WTC11 (cell line): ENCODE measurements around the gene FAM124B. TPM values are rescaled to one million over a fixed set of nuclear protein-coding genes. Genes with fewer than 3 reads are reported as not detected.

Source experiments
- ATAC-seq: fragments of 200-7000 bp; cut with Tn5 transposase; 2 replicates; pipeline ENCODE4 v1.10.0; 2021; ENCODE audit warnings: mild to moderate bottlenecking, moderate library complexity
- CTCF ChIA-PET: fragments of 300-600 bp; sonication (Branson Sonifier 250); formaldehyde crosslinking; loops from one replicate; lab custom pipeline; 2021; ENCODE audit warnings: antibody characterized with exemption; lab: Charles Lee
- POLR2A ChIA-PET: fragments of 350-600 bp; sonication (Branson Sonifier 250); formaldehyde crosslinking; loops from one replicate; lab custom pipeline; 2021; ENCODE audit warnings: antibody characterized with exemption; lab: Charles Lee
- DNase-seq: peaks from one replicate; pipeline ENCODE4 v3.0.0; 2021; ENCODE audit warnings: low spot score
- H3K27ac Mint-ChIP-seq: 2 replicates; pipeline ENCODE4 v1.8.0; 2021; ENCODE audit warnings: mixed read lengths
- H3K27me3 Mint-ChIP-seq: 2 replicates; pipeline ENCODE4 v1.8.0; 2021; ENCODE audit warnings: low read depth, mild to moderate bottlenecking, moderate library complexity, mixed read lengths
- H3K36me3 Mint-ChIP-seq: 2 replicates; pipeline ENCODE4 v1.8.0; 2021; ENCODE audit warnings: mixed read lengths
- H3K4me1 Mint-ChIP-seq: 2 replicates; pipeline ENCODE4 v1.8.0; 2022; ENCODE audit warnings: mixed read lengths
- H3K4me3 Mint-ChIP-seq: 2 replicates; pipeline ENCODE4 v1.8.0; 2021; ENCODE audit warnings: mild to moderate bottlenecking, moderate library complexity, mixed read lengths
- H3K9me3 Mint-ChIP-seq: 2 replicates; pipeline ENCODE4 v1.8.0; 2021; ENCODE audit warnings: mixed read lengths
- AR ChIP-seq: fragments of 250-450 bp; sonication (Bioruptor Pico); IDR thresholded peaks from 2 replicates; pipeline ENCODE4 v1.9.0; 2021; ENCODE audit warnings: mild to moderate bottlenecking
- ARID4B ChIP-seq: sonication (generic); formaldehyde crosslinking; IDR thresholded peaks from 2 replicates; pipeline ENCODE4 v1.8.0; 2023; ENCODE audit warnings: missing genetic modification reagents, mild to moderate bottlenecking, borderline replicate concordance
- ATF2 ChIP-seq: sonication (generic); formaldehyde crosslinking; IDR thresholded peaks from 2 replicates; pipeline ENCODE4 v1.8.1; 2022; ENCODE audit warnings: low read depth, missing genetic modification reagents, borderline replicate concordance
- E2F1 ChIP-seq: sonication (generic); formaldehyde crosslinking; IDR thresholded peaks from 2 replicates; pipeline ENCODE4 v1.8.0; 2022; ENCODE audit warnings: mild to moderate bottlenecking, missing genetic modification reagents
- ETV6 ChIP-seq: sonication (generic); formaldehyde crosslinking; IDR thresholded peaks from 2 replicates; pipeline ENCODE4 v1.8.1; 2022; ENCODE audit warnings: mild to moderate bottlenecking, missing genetic modification reagents
- GRHL2 ChIP-seq: fragments of 250-450 bp; sonication (Bioruptor Pico); IDR thresholded peaks from 2 replicates; pipeline ENCODE4 v1.8.0; 2022; ENCODE audit warnings: mild to moderate bottlenecking, moderate library complexity; ENCODE audit not compliant: insufficient replicate concordance, severe bottlenecking
- JAZF1 ChIP-seq: fragments of 250-450 bp; sonication (Bioruptor Pico); IDR thresholded peaks from 2 replicates; pipeline ENCODE4 v1.9.0; 2021; ENCODE audit warnings: moderate library complexity, mild to moderate bottlenecking, inconsistent platforms
- KAT7 ChIP-seq: sonication (generic); formaldehyde crosslinking; IDR thresholded peaks from 2 replicates; pipeline ENCODE4 v1.8.1; 2023; ENCODE audit warnings: missing genetic modification reagents, mild to moderate bottlenecking, borderline replicate concordance
- OVOL2 ChIP-seq: fragments of 250-450 bp; sonication (Bioruptor Pico); IDR thresholded peaks from 2 replicates; pipeline ENCODE4 v1.9.0; 2021; ENCODE audit warnings: mild to moderate bottlenecking, borderline replicate concordance
- RELA ChIP-seq: sonication (generic); formaldehyde crosslinking; IDR thresholded peaks from 2 replicates; pipeline ENCODE4 v1.8.1; 2022; ENCODE audit warnings: missing genetic modification reagents, mild to moderate bottlenecking, borderline replicate concordance
- RORB ChIP-seq: fragments of 250-450 bp; sonication (Bioruptor Pico); IDR thresholded peaks from 2 replicates; pipeline ENCODE4 v1.9.0; 2021; ENCODE audit warnings: mild to moderate bottlenecking
- SMAD3 ChIP-seq: sonication (generic); formaldehyde crosslinking; IDR thresholded peaks from 2 replicates; pipeline ENCODE4 v1.8.0; 2022; ENCODE audit warnings: missing genetic modification reagents, mild to moderate bottlenecking, borderline replicate concordance
- SOX15 ChIP-seq: fragments of 250-450 bp; sonication (Bioruptor Pico); IDR thresholded peaks from 2 replicates; pipeline ENCODE4 v1.9.0; 2021; ENCODE audit warnings: mild to moderate bottlenecking
- USF2 ChIP-seq: sonication (generic); formaldehyde crosslinking; IDR thresholded peaks from 2 replicates; pipeline ENCODE4 v1.8.1; 2023; ENCODE audit warnings: mild to moderate bottlenecking, missing genetic modification reagents, moderate library complexity
- ZNF219 ChIP-seq: sonication (generic); formaldehyde crosslinking; IDR thresholded peaks from 2 replicates; pipeline ENCODE4 v1.8.0; 2023; ENCODE audit warnings: missing genetic modification reagents, mild to moderate bottlenecking, borderline replicate concordance
- ZNF232 ChIP-seq: sonication (generic); formaldehyde crosslinking; IDR thresholded peaks from 2 replicates; pipeline ENCODE4 v1.8.0; 2022; ENCODE audit warnings: mild to moderate bottlenecking, missing genetic modification reagents
- ZNF281 ChIP-seq: sonication (generic); formaldehyde crosslinking; IDR thresholded peaks from 2 replicates; pipeline ENCODE4 v1.8.0; 2023; ENCODE audit warnings: mild to moderate bottlenecking, missing genetic modification reagents
- ZNF396 ChIP-seq: fragments of 250-450 bp; sonication (Bioruptor Pico); IDR thresholded peaks from 2 replicates; pipeline ENCODE4 v1.8.0; 2021; ENCODE audit warnings: mild to moderate bottlenecking, moderate library complexity, borderline replicate concordance
- total RNA-seq: library from RNA; stranded (reverse); gene quantifications from 3 replicates; pipeline ENCODE4 v1.2.3, GENCODE V29; 2021

The FAM124B gene
- total RNA-seq, 1 experiment from 2014 or later, result 3.7 TPM

- Mint-ChIP-seq H3K4me3 (no peak overlapping the region), H3K27ac (no peak overlapping the region), H3K27me3 (no peaks in the 10 kb centered on the region), H3K9me3 (peaks cover 15% of the 10 kb centered on the region), H3K4me1 (no peaks in the 10 kb centered on the region), H3K36me3 (no peaks in the 10 kb centered on the region; the same call in 1 of the 2 replicates)
- ChIA-PET POLR2A (no interaction called here), CTCF (no interaction called here)
- ATAC-seq (no peak), DNase-seq (no peak)
- TF ChIP-seq AR (CRISPR knock-in tag) (no peak), RELA (CRISPR knock-in tag) (no peak), SMAD3 (CRISPR knock-in tag) (no peak), OVOL2 (CRISPR knock-in tag) (no peak), USF2 (CRISPR knock-in tag) (no peak), ZNF219 (CRISPR knock-in tag) (no peak), ETV6 (CRISPR knock-in tag) (no peak), ZNF232 (CRISPR knock-in tag) (no peak), SOX15 (CRISPR knock-in tag) (no peak), KAT7 (CRISPR knock-in tag) (no peak), ATF2 (CRISPR knock-in tag) (no peak), JAZF1 (CRISPR knock-in tag) (no peak), ZNF281 (CRISPR knock-in tag) (no peak), GRHL2 (CRISPR knock-in tag) (no peak), ZNF396 (no peak), RORB (CRISPR knock-in tag) (no peak), ARID4B (CRISPR knock-in tag) (no peak), E2F1 (CRISPR knock-in tag) (no peak)
Observed at GRCh38 chr2:224362094-224362493, 39.8 kb downstream of the FAM124B start.
